PC-3 (cell line): ENCODE results near the gene RAB26. TPM values are rescaled to one million over a fixed set of nuclear protein-coding genes. Genes with fewer than 3 reads are reported as not detected.
A peak's percentile ranks its signal among the peaks of the same experiment; 100 is the strongest.

Experiments used
- ATAC-seq: fragments of 200-7000 bp; cut with Tn5 transposase; 2 replicates; pipeline ENCODE4 v1.9.1; 2020; ENCODE audit warnings: mild to moderate bottlenecking, moderate library complexity
- BruUV-seq: library from RNA; stranded (reverse); fragments of 400-500 nt; replicated peaks from 2 replicates; lab custom pipeline; 2021; lab: Mats Ljungman, UMichigan
- CTCF ChIA-PET: fragments of 300-600 bp; sonication (Branson Sonifier 250); formaldehyde crosslinking; loops from one replicate; lab custom pipeline; 2022; ENCODE audit warnings: antibody characterized with exemption; lab: Charles Lee
- POLR2A ChIA-PET: fragments of 300-600 bp; sonication (Branson Sonifier 250); formaldehyde crosslinking; loops from one replicate; lab custom pipeline; 2022; ENCODE audit warnings: antibody characterized with exemption; ENCODE audit not compliant: unreplicated experiment; lab: Charles Lee
- DNase-seq: peaks from one replicate; pipeline ENCODE4 v3.0.0-alpha.2; 2015
- H2AFZ ChIP-seq: fragments of 300-600 bp; sonication (generic); 2 replicates; pipeline ENCODE4 v1.6.0; 2016; ENCODE audit warnings: antibody characterized with exemption, low read length
- H3F3A ChIP-seq: fragments of 300-600 bp; sonication (generic); one replicate; pipeline ENCODE4 v1.6.0; 2017; ENCODE audit warnings: antibody characterized with exemption, low read length, control low read depth, mild to moderate bottlenecking; ENCODE audit not compliant: unreplicated experiment
- H3K27ac ChIP-seq: fragments of 300-600 bp; sonication (generic); 2 replicates; pipeline ENCODE4 v1.5.1; 2016; ENCODE audit warnings: mild to moderate bottlenecking, low read length
- H3K27me3 ChIP-seq: fragments of 300-600 bp; sonication (generic); 2 replicates; pipeline ENCODE4 v1.6.1; 2016; ENCODE audit warnings: low read length, mixed read lengths
- H3K36me3 ChIP-seq: fragments of 300-600 bp; sonication (generic); 2 replicates; pipeline ENCODE4 v1.6.1; 2016; ENCODE audit warnings: low read depth, mixed run types, low read length, mixed read lengths
- H3K4me1 ChIP-seq: fragments of 300-600 bp; sonication (generic); 2 replicates; pipeline ENCODE4 v1.5.1; 2016; ENCODE audit warnings: low read length; ENCODE audit not compliant: insufficient read depth
- H3K4me2 ChIP-seq: fragments of 300-600 bp; sonication (generic); 2 replicates; pipeline ENCODE4 v1.6.0; 2016; ENCODE audit warnings: low read length
- H3K4me3 ChIP-seq: fragments of 300-600 bp; sonication (generic); 2 replicates; pipeline ENCODE4 v1.5.1; 2016; ENCODE audit warnings: mild to moderate bottlenecking, low read length, mixed read lengths
- H3K79me2 ChIP-seq: fragments of 300-600 bp; sonication (generic); 2 replicates; pipeline ENCODE4 v1.6.1; 2017; ENCODE audit warnings: low read length, mixed read lengths
- H3K9ac ChIP-seq: fragments of 300-600 bp; sonication (generic); 2 replicates; pipeline ENCODE4 v1.6.0; 2016; ENCODE audit warnings: mild to moderate bottlenecking, low read length
- H3K9me2 ChIP-seq: fragments of 300-600 bp; sonication (generic); replicated peaks from 2 replicates; pipeline ENCODE4 v1.6.1; 2016; ENCODE audit warnings: mixed run types, low read length, mixed read lengths
- H3K9me3 ChIP-seq: fragments of 300-600 bp; sonication (generic); 2 replicates; pipeline ENCODE4 v1.6.1; 2016; ENCODE audit warnings: low read length, mixed read lengths
- H4K20me1 ChIP-seq: fragments of 300-600 bp; sonication (generic); 2 replicates; pipeline ENCODE4 v1.6.1; 2016; ENCODE audit warnings: low read length, mixed read lengths
- EZH2 ChIP-seq: fragments of 300-600 bp; sonication (generic); IDR thresholded peaks from one replicate; pipeline ENCODE4 v1.6.1; 2017; ENCODE audit warnings: antibody characterized with exemption, mild to moderate bottlenecking, low read length; ENCODE audit not compliant: unreplicated experiment
- EZH2phosphoT487 ChIP-seq: fragments of 300-600 bp; sonication (generic); IDR thresholded peaks from 2 replicates; pipeline ENCODE4 v1.6.1; 2018; ENCODE audit warnings: mild to moderate bottlenecking, antibody characterized with exemption, low read length, borderline replicate concordance
- intact Hi-C: fragments of 100-400 bp; cut with micrococcal nuclease; formaldehyde crosslinking; loops from 2 replicates; pipeline ENCODE4 v1.9.0; 2023
- total RNA-seq: library from RNA; depleted of rRNA; stranded (reverse); fragments of >200 nt; gene quantifications from 2 replicates; pipeline ENCODE4 v1.2.3, GENCODE V29; 2014
- TF ChIP-seq, protein P1 (sequence below): fragments of 300-600 bp; sonication (generic); conservative IDR thresholded peaks from 2 replicates; pipeline ENCODE4 v1.5.1; 2017; ENCODE audit warnings: antibody characterized with exemption, low read depth, mild to moderate bottlenecking, low read length

Gene RAB26
- total RNA-seq, 1 experiment from 2014 or later, result 5.6 TPM

DNA sequence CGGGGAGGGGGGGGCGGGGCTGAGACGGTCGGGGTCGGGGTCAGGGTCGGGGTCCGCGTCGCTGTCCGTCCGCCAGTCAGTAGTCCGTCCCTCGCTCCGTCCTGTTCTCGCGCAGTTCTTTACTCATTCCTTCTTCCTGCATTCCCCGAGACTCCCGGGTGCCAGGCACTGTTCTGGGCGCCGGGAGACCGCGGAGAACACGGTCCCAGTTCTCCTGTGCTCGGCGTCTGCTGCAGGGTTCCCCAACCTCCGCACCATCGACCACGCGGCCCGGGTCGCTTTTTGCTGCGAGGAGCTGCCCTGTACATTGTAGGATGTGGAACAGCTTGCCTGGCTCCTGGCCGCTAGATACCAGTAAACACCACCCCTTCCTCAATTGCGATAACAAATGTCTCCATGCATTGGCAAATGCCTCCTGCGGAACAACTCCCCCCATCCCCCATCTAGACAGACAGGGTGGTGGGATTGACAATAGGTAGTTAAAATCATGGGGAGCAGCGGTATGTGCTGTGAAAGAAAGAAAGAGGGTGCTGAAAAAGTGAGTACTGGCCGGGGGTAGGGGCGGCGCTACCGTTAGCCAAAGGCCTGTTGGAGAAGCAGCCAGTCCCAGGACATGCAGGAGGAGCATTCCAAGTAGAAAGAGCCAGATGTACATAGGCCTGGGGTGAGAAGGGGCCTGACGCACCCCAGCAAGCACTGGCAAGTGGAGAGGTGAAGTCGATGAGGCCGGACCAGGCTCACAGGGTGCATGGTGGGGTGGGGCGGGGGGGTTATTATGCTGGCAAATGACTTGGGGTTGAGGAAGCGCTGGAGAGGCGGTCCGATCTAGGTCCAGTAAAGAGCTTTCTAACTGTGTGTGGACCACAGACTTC lies 7.8 kb downstream of the RAB26 start:
- Histone ChIP-seq H3K4me3 (peak overlapping the region; percentile 79), H4K20me1 (peaks cover 37% of the 10 kb centered on the region), H3K79me2 (peaks cover 77% of the 10 kb centered on the region), H3K9ac (peak overlapping the region; percentile 75), H3K9me2 (no peaks in the 10 kb centered on the region), H3F3A (peaks cover 13% of the 10 kb centered on the region), H3K4me1 (peaks cover 30% of the 10 kb centered on the region), H3K4me2 (peak overlapping the region; percentile 87), H3K36me3 (peaks cover 21% of the 10 kb centered on the region), H3K27ac (no peak overlapping the region), H3K27me3 (no peaks in the 10 kb centered on the region), H2AFZ (no peak overlapping the region), H3K9me3 (no peaks in the 10 kb centered on the region)
- DNase-seq (peak; percentile 25), ATAC-seq (no peak)
- TF ChIP-seq EZH2phosphoT487 (no peak), EZH2 (no peak)
- TF ChIP-seq, protein P1, sequence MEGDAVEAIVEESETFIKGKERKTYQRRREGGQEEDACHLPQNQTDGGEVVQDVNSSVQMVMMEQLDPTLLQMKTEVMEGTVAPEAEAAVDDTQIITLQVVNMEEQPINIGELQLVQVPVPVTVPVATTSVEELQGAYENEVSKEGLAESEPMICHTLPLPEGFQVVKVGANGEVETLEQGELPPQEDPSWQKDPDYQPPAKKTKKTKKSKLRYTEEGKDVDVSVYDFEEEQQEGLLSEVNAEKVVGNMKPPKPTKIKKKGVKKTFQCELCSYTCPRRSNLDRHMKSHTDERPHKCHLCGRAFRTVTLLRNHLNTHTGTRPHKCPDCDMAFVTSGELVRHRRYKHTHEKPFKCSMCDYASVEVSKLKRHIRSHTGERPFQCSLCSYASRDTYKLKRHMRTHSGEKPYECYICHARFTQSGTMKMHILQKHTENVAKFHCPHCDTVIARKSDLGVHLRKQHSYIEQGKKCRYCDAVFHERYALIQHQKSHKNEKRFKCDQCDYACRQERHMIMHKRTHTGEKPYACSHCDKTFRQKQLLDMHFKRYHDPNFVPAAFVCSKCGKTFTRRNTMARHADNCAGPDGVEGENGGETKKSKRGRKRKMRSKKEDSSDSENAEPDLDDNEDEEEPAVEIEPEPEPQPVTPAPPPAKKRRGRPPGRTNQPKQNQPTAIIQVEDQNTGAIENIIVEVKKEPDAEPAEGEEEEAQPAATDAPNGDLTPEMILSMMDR, result no peak
- ChIA-PET CTCF (no interaction called here), POLR2A (interaction anchor here (0.6 to 0.9 kb wide), 4 partner anchors 70 to 1786 kb away, joined by 3 to 11 read pairs (median 6); no protein-coding TSS in a partner anchor)
- intact Hi-C loops, result loop anchor here (2.0 kb wide), 1 partner anchor 59 kb away; the partner anchor contains the start of gene PGP
- TSS peak; percentile 75 for BruUV-seq

DNA sequence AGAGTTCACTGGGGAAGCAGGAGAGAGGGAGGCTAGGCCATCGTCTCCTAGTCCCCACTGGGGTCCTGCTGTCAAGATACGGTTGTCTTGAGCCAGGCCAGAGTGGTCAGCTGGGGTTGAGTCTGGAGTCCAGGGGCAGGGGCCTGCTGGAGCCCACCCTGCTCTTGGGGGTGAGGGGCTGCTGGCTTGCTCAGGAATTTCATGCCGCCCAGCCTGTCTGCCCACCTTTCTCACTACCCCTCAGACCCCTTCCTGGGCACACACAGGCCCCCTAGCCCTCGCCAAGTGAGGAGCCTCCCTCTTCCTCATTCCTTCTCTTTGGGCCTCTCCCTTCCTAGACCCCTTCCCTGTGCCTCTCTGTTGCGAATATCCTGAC lies 8.4 kb downstream of the RAB26 start:
- peak overlapping the region; percentile 79 for H3K4me3 ChIP-seq
- H3K9me3 ChIP-seq, result no peaks in the 10 kb centered on the region
- CTCF ChIA-PET, result no interaction called here
- no peaks in the 10 kb centered on the region for H3K27me3 ChIP-seq
- H3K79me2 ChIP-seq, result peaks cover 83% of the 10 kb centered on the region
- DNase-seq, result no peak
- peaks cover 7% of the 10 kb centered on the region for H3F3A ChIP-seq
- H3K9ac ChIP-seq, result peak overlapping the region; percentile 75; the same call in 1 of the 2 replicates
- no peak for TF ChIP-seq EZH2
- TF ChIP-seq, protein P1, result no peak
- TF ChIP-seq EZH2phosphoT487, result no peak
- ATAC-seq, result no peak
- H3K27ac ChIP-seq, result no peak overlapping the region
- POLR2A ChIA-PET, result no interaction called here
- peaks cover 21% of the 10 kb centered on the region for H3K36me3 ChIP-seq
- no TSS peak for BruUV-seq
- intact Hi-C loops, result no loop called here
- H3K4me1 ChIP-seq, result peaks cover 29% of the 10 kb centered on the region
- H4K20me1 ChIP-seq, result peaks cover 32% of the 10 kb centered on the region
- no peaks in the 10 kb centered on the region for H3K9me2 ChIP-seq
- peak overlapping the region; percentile 87 for H3K4me2 ChIP-seq
- H2AFZ ChIP-seq, result no peak overlapping the region
